T47D (cell line): ENCODE measurements around the gene MPST.
A peak's percentile ranks its signal among the peaks of the same experiment; 100 is the strongest.

Experiments used
- DNase-seq, 2 experiments: peaks; one replicate each; pipeline versions ENCODE4 v3.0.0 to v3.0.0-alpha.2; 2011 to 2012; ENCODE audit warnings: low read depth in 1 of 2, low spot score in 1 of 2
- JUND ChIP-seq: IDR thresholded peaks from 2 replicates; pipeline ENCODE4 v1.6.1; 2012; ENCODE audit warnings: low read depth
- in situ Hi-C: cut with HindIII; loops from 2 replicates; pipeline ENCODE4 v1.10.0; 2016; ENCODE audit warnings: low sequenced_read_pairs, low pct_unique_long_range_greater_than_20kb

Gene MPST

DNA sequence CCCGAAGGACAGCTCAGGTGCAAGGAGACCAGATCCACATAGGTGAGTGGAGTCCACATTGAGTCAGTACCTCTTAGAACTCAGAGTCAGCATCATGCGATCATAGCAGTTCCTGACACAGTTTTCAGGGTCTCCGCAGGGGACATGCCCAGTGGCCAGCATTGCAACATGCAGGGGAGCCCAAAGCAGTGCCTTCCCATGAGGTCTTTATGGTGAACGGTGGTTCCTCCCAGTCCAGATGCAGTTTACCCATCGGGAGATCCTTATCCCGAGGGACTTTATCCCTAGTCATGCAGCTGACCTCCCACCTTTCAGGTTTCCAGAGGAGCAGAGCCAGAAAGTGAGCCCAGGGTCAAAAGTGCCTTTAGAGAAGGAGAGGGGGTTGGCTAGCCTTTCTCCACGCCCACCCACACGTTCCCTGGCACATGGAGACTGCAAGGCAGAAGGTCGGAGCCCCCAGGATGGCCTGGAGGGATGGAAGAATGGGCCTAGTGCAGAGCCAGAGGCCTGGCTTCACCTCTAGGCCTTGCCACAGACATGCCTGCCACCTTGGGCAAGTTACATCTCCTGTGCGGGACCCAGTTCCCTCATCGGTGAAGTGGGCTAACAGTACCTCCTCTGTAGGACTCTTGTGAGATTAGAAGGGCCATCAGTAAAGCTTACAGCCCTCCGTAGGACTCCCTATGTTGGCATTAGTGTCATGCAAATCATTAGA lies 38.4 kb downstream of the MPST start:
- in situ Hi-C loops = no loop called here
- no peak for TF ChIP-seq JUND
- DNase-seq = no peak

DNA sequence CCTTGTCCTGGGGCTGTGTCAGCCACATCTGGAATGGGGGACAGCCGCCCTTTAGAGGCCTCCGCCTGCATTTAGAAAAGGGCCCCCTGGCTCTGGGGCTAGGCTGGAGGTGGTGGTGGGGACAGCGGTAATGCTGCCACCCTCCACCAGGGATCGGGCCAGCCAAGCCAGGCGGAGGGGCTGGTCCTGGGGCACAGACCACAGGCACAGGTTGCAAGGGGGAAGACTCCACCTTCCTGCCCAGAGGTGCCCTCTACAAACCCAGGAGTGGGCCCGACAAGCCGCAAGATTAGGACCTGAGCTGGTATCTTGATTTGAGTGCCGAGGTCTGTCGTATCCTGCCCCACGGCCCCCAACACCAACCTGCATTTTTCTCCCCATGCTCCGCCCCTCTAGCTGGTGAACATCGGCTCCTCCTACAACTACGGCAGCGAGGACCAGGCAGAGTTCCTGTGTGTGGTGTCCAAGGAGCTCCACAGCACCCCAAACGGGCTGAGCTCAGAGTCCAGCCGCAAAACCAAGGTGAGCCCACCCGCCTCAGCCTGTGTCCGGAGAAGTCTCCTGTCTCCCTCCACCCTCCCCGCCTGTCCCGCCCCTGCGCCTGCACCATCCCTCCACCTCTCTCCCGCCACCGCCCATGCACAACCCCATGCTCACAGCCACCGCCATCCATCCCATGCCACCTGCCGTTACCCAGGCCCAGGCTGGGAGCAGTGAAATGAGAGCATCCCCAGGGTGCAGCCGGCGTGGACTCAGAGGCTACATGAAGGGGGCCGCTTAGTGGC lies 39.6 kb downstream of the MPST start:
- in situ Hi-C loops = no loop called here
- no peak for DNase-seq
- TF ChIP-seq JUND = no peak

DNA sequence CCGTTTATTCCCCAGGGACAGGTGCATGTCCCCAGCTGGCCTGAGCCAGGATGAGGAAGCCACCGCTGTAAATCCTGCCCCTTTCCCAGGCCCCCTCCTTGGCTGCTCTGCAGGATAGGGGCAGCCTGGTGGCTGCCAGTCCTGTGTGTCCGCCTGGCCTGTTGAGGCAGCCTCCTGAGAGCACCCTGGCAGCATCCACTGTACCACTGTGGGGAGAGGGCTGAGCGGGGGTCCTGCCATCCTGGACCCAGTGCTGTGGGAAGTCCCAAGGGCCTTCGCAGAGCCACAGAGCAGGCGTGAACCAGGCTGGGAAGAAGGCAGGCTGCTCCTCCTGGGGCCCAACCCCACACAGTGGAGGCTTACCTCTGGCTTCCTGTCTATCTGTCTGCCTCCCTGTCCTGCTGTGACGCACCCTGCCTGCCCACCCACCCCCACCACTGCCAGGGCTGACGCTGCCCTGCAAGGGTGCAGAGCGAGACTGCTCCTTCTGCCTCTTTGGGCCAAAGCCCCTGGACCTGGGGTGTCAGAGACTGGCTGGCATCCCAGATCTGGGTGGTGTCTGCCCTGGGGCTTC lies 40.4 kb downstream of the MPST start:
- in situ Hi-C loops = no loop called here
- TF ChIP-seq JUND = no peak
- DNase-seq = no peak

DNA sequence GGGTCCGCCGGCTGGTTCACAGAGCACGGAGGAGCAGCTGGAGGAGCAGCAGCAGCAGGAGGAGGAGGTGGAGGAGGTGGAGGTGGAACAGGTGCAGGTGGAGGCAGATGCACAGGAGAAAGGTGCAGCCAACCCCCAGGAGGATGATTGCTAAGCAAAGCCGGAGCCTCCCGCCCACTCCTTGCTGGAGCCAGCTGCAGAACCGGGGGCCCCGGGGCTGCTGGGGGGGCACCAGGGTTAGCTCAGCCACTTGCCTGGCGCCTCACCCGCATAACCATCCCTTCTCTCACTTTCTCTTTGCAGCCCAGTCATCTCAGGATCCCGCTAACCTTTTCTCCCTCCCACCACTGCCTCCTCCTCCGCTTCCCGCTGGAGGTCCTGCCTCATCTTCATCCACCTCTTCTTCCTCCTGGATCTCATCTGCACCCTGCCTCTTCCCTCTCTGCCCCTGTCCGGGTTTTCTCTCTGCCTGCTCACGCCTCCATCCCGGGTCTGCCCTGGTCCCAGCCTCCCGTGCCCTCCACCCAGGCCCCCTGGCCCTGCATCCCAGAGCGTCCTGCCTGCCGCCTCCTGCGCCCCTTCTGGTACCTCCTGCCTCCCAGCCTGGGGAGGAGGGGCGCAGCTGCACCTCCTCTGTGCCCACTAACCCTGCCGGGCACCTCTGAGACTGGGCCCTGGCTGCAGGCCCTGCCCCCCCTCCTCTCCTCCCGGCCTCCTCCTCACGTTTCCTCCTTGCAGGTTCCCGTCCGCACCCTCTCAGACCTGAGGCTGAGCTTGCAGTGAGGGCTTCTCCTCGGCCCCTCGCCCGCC lies 41.5 kb downstream of the MPST start:
- no peak for DNase-seq
- in situ Hi-C loops = no loop called here
- no peak for TF ChIP-seq JUND

DNA sequence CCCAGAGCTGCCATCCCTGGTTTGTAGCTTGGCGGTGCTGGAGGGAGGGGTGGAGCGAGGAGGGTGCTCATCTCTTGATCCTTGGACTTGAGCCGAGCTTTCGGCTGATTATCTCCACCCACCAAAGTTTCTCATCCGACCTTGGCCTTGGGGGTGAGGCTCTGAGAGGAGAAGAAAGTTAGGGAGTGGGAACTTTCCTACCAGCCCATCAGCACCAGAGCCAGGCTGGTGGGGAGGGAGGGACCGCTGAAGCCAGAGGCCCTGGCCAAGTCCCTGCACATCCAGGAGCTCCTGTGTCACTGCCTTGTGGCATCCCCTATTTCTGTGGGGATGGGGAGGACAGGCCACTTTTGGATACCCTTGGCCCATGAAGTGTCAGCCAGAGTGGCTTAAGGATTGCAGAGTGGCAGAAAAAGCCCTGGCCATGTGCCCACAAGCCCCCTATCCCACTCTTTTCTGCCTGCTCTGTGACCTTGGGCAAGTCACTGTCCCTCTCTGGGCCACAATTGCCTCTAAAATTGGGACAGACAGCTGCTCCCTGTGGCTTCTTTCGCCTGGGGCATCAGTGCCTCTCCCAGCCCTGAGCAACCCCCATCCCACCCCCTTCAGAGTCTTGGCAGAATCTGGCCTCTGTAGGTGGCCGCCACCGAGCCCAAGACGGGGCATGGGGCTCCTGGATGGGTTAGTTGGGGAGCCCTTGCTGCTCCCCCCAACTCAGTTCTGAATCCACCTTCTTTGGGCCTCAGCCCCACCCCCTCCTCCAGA lies 42.3 kb downstream of the MPST start:
- in situ Hi-C loops = no loop called here
- no peak for DNase-seq
- TF ChIP-seq JUND = no peak

DNA sequence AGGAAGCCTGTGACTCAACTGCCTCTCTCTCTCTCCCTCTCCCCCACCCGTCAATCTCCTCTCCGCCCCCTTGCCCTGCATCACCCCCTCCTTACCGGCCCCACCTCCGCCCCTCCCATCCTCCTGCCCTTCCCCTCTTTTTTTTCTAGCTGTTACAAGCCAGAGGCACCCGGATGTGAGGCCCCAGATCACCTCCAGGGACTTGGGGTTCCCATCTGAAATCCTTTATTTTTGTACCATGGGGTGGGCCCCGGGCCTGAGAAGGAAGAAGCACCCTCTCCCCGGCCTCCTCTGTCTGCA lies 42.8 kb downstream of the MPST start:
- no peak for DNase-seq

DNA sequence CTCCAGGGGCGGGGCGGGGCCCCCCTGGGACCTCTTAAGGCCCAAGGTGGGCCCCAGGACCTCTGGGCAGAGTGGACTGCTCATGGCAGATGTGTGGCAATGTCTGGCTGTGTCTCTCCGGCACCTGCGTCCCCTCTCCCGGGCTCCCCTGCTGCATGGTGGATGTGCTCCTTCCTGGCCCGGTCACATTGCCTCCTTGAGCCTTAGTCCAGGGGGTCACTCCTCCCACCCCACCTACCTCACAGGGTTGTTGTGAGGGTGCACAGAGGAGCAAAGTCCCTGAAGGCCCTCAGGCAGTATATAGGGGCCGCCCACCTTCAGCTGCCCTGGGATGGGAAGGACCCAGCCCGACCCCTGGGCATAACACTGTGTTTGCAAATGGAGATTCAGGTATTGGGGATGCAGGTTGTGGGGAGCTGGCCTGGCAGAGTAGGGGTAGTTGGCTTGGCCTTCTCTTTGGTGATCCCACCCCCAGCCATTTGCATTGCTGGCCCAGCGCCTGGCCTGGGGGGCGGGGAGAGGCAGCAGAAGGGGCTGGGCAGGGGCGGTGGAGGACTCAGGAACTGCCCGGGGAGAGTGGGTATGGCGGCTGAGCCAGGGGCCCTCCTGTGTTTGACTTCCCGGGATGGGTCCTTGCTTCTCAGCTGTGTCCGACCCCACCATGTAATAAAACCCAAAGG lies 43.3 kb downstream of the MPST start:
- DNase-seq = no peak
- in situ Hi-C loops = no loop called here
- no peak for TF ChIP-seq JUND

More for the DNA sequence above, 42.8 kb downstream of the MPST start:
- TF ChIP-seq JUND = no peak
- in situ Hi-C loops = no loop called here

DNA sequence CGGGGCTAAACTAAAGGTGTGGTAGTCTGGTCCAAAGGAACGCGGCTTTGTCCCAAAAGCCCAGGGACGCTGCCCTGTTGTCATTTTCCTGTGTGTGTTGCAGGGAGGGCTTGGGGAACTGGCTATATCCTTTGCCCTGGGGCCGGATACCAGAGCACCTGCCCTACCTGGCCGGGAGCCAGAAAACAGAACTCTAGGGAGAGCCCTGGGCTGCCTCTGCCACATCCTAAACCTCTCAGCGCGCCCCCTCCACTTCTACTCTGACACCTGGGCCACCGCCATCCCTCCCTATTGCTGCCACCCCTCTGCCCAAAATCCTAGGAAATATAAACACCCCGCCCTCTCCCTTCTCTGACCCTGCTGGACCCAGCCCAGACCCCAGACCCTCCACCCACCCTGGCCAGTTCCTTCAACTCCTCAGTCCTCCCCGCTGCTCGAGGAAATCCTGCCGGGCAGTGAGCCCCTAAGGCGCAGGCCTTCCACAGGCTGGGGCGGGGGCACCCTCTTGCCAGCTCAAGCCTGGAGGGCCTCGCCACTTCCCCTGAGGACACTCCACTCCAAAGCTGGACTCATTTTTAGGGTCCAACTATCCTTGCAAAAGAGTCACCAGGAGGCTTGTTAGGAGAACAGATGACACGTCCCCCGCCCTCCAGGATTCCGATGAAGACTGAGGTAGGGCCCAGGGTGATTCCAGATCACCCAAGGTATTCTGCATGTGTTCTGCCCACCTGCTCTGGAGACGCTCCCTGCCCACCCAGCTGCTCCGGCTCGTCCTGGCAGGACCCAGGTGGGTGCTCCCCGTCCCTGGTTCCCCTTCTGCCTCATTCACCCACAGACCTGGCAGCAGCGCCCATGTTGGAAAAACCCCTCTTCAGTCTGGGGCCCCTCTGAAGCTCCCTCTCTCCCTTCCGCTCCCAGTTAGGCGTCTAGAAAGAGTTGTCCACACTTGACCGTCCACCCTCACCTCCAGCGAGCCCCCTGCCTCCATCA lies 44.2 kb downstream of the MPST start:
- DNase-seq = peak in 1 of 2 experiments; percentile 52
- TF ChIP-seq JUND = no peak
- in situ Hi-C loops = no loop called here

DNA sequence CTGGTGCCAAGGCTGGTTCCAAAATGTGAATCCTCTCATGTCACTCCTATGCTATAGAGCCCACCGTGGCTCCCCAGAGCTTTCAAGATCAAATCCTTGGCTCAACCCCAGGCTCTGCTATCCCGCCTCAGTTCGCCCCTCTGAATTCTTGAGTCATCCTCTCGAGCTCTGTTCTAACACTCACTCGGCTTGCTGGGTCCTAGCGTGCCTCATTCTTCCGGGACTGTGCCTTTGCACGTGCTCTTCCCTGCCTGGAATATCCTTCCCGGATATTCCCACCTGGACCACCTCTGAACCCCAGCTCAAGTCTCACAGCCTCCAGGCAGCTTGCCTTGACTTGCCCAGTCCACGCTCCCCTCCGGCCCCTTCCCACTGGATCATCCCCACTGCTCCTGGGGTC lies 45.0 kb downstream of the MPST start:
- DNase-seq = no peak
- in situ Hi-C loops = no loop called here
- no peak for TF ChIP-seq JUND

DNA sequence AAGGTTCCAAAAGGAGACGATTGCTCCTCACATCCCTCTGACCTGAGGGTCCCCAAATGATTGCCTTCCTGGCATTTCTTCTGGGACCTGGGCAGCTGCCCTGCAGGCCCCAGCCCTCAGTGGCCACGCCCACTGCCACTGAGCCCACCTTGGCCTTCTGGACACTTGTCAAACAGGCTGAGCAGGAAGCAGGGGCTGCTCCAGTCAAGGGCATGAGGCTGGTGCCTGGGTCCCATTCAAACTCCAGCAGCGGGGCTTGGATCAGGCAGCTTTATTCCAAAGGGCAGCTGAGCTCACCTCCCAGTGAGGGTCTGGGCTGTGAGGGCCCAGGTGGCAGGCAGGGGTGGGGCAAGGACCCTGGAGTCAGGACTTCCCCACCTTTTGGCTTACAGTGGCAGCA lies 45.6 kb downstream of the MPST start:
- DNase-seq = no peak
- no peak for TF ChIP-seq JUND
- in situ Hi-C loops = no loop called here

DNA sequence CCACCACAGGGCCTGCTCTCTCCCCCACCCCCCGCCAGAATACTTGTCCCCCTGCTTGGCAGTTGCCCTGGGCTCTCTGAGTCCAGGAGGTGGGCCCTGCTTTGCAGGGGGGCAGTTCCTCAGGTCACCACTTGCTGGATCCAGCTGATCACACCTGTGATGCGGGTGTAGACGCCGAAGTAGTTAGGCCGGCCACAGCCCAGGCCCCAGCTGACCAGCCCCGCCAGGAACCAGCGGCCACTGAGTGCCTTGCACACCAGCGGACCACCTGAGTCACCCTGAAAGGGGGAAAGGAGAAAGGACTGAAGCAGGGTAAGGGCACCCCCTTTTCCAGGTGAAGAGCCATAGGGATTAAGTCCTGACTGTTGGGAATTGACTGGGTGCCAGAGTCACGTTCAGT lies 46.4 kb downstream of the MPST start:
- TF ChIP-seq JUND = no peak
- DNase-seq = no peak
- in situ Hi-C loops = no loop called here
